Transverse colon (tissue), 4 donors: ENCODE measurements around the gene HES5. TPM values are rescaled to one million over a fixed set of nuclear protein-coding genes. Genes with fewer than 3 reads are reported as not detected.

Source experiments
- DNase-seq: peaks from one replicate; pipeline ENCODE4 v3.0.0-alpha.2; 2019
- H3K27ac ChIP-seq, 4 donors: fragments of 200-600 bp; sonication (generic); 2 replicates each; pipeline ENCODE4 v1.5.1; 2016 to 2018; ENCODE audit warnings: inconsistent platforms in 4 of 4
- H3K27me3 ChIP-seq: fragments of 200-600 bp; sonication (generic); 2 replicates; pipeline ENCODE4 v1.5.1; 2017; ENCODE audit warnings: inconsistent platforms
- H3K36me3 ChIP-seq, 4 donors: fragments of 200-600 bp; sonication (generic); 2 replicates each; pipeline ENCODE4 v1.5.1; 2017 to 2019; ENCODE audit warnings: inconsistent platforms in 4 of 4
- H3K4me1 ChIP-seq, 4 donors: fragments of 200-600 bp; sonication (generic); 2 replicates each; pipeline ENCODE4 v1.5.1; 2017 to 2020; ENCODE audit warnings: inconsistent platforms in 4 of 4
- H3K4me3 ChIP-seq, 4 donors: fragments of 200-600 bp; sonication (generic); 1 replicate in 1 of 4; 2 replicates in 3 of 4; pipeline versions ENCODE4 v1.5.1 to v1.6.1; 2017 to 2019; ENCODE audit warnings: inconsistent platforms in 4 of 4
- H3K9me3 ChIP-seq, 2 donors: fragments of 200-600 bp; sonication (generic); 2 replicates each; pipeline ENCODE4 v1.5.1; 2017 to 2019; ENCODE audit warnings: inconsistent platforms in 2 of 2
- CTCF ChIP-seq, 5 experiments: fragments of 200-600 bp in 3 of 5; fragments of 450-650 bp in 2 of 5; sonication (generic) in 3 of 5; IDR thresholded peaks; 1 replicate in 2 of 5; 2 replicates in 3 of 5; pipeline ENCODE4 v1.5.1; 2016 to 2017; ENCODE audit warnings: antibody characterized with exemption in 5 of 5, inconsistent platforms in 3 of 5, mild to moderate bottlenecking in 2 of 5, moderate library complexity in 1 of 5
- EP300 ChIP-seq: sonication (generic); formaldehyde crosslinking; IDR thresholded peaks from one replicate; pipeline ENCODE4 v1.6.1; 2017; ENCODE audit warnings: antibody characterized with exemption, low read depth
- POLR2A ChIP-seq: fragments of 450-650 bp; IDR thresholded peaks from one replicate; pipeline ENCODE4 v1.6.1; 2016; ENCODE audit warnings: antibody characterized with exemption, mild to moderate bottlenecking, moderate library complexity
- POLR2AphosphoS5 ChIP-seq, 3 donors: sonication (generic); formaldehyde crosslinking; IDR thresholded peaks; one replicate each; pipeline ENCODE4 v1.6.1; 2016; ENCODE audit warnings: antibody characterized with exemption in 3 of 3
- WGBS, 2 donors: methylation state at CpG; one replicate each; pipeline ENCODE4 v1.1.5; 2018; ENCODE audit warnings: low coverage in 1 of 2; 5-methylcytosine and 5-hydroxymethylcytosine counted together
- in situ Hi-C, 4 donors: fragments of 200-750 bp; cut with MboI; loops; one replicate each; pipeline versions ENCODE4 v1.15.0 to v1.15.1; 2017; ENCODE audit warnings: low sequenced_read_pairs in 3 of 4, low pct_ligation_motif_present in 1 of 4, low pct_unique_long_range_greater_than_20kb in 1 of 4
- intact Hi-C: fragments of 100-400 bp; cut with DNase I; formaldehyde crosslinking; loops from one replicate; pipeline ENCODE4 v1.15.1; 2023; ENCODE audit warnings: low total_unique reads
- total RNA-seq, 4 donors: library from RNA; depleted of rRNA; stranded (reverse); fragments of >200 nt; gene quantifications; one replicate each; pipeline ENCODE4 v1.1.0, GENCODE V29; 2016

Gene HES5
- total RNA-seq, 4 donors from 2014 or later, result 0.64 to 1.1 TPM; not detected in 2

GRCh38 chr1:2497891-2498290 lies 32.2 kb downstream of the HES5 start:
- intact Hi-C loops (no loop called here), in situ Hi-C loops (no loop called here)
- DNase-seq, result no peak
- no peak for TF ChIP-seq POLR2AphosphoS5 (IDR thresholded peaks at IDR 0.05)
- no peak for TF ChIP-seq POLR2A
- TF ChIP-seq EP300, result no peak
- 20 to 50% methylated on average over 1 to 3 of the region's 4 CpGs for WGBS, 2 donors
- no peak overlapping the region for H3K27ac ChIP-seq
- no peaks in the 10 kb centered on the region for H3K9me3 ChIP-seq
- peaks cover 28% of the 10 kb centered on the region for H3K27me3 ChIP-seq
- peaks cover 0 to 3% (median 1%) of the 10 kb centered on the region in 4 donors for H3K4me1 ChIP-seq
- H3K4me3 ChIP-seq, result no peak overlapping the region
- no peaks in the 10 kb centered on the region for H3K36me3 ChIP-seq

- H3K27me3 ChIP-seq, result peaks cover 26% of the 10 kb centered on the region
- H3K36me3 ChIP-seq, result no peaks in the 10 kb centered on the region
- WGBS, 2 donors, result 89% methylated on average over 26 of the region's 26 CpGs; no CpG with 5 or more reads in 1 of the 2 donors
- no peak overlapping the region for H3K4me3 ChIP-seq
- H3K9me3 ChIP-seq, result no peaks in the 10 kb centered on the region
- H3K27ac ChIP-seq, result no peak overlapping the region
- intact Hi-C loops (no loop called here), in situ Hi-C loops (no loop called here)
- peaks cover 0 to 3% (median 1%) of the 10 kb centered on the region in 4 donors for H3K4me1 ChIP-seq
- no peak for DNase-seq
- TF ChIP-seq EP300, result no peak
- no peak for TF ChIP-seq POLR2A
- TF ChIP-seq CTCF (IDR thresholded peaks at IDR 0.05), result no peak
- no peak for TF ChIP-seq POLR2AphosphoS5 (IDR thresholded peaks at IDR 0.05)
Measured at GRCh38 chr1:2496746-2497145, 33.3 kb downstream of the HES5 start.

GRCh38 chr1:2496087-2496622 lies 33.9 kb downstream of the HES5 start:
- Histone ChIP-seq H3K4me3 (no peak overlapping the region), H3K4me1 (peaks cover 0 to 3% (median 1%) of the 10 kb centered on the region in 4 donors), H3K36me3 (no peaks in the 10 kb centered on the region), H3K27ac (no peak overlapping the region), H3K27me3 (peaks cover 22% of the 10 kb centered on the region), H3K9me3 (no peaks in the 10 kb centered on the region)
- TF ChIP-seq POLR2A (no peak), EP300 (no peak), CTCF (IDR thresholded peaks at IDR 0.05) (no peak), POLR2AphosphoS5 (IDR thresholded peaks at IDR 0.05) (no peak)
- 79 to 85% methylated on average over 8 to 25 of the region's 28 CpGs for WGBS, 2 donors
- in situ Hi-C loops, result no loop called here
- peak; percentile 19 for DNase-seq
- intact Hi-C loops, result no loop called here

- no peak overlapping the region for H3K4me3 ChIP-seq
- H3K4me1 ChIP-seq, result peaks cover 0 to 3% (median 1%) of the 10 kb centered on the region in 4 donors
- DNase-seq, result no peak
- H3K9me3 ChIP-seq, result no peaks in the 10 kb centered on the region
- H3K27me3 ChIP-seq, result peaks cover 19% of the 10 kb centered on the region
- WGBS, 2 donors, result 85% methylated on average over 10 of the region's 12 CpGs; no CpG with 5 or more reads in 1 of the 2 donors
- TF ChIP-seq POLR2AphosphoS5 (IDR thresholded peaks at IDR 0.05) (no peak), POLR2A (no peak), CTCF (IDR thresholded peaks at IDR 0.05) (no peak), EP300 (no peak)
- in situ Hi-C loops, result no loop called here
- H3K27ac ChIP-seq, result no peak overlapping the region
- no peaks in the 10 kb centered on the region for H3K36me3 ChIP-seq
- intact Hi-C loops, result no loop called here
Measured at GRCh38 chr1:2495546-2495945, 34.5 kb downstream of the HES5 start.

- Histone ChIP-seq H3K27me3 (peaks cover 19% of the 10 kb centered on the region), H3K9me3 (no peaks in the 10 kb centered on the region), H3K27ac (no peak overlapping the region), H3K36me3 (no peaks in the 10 kb centered on the region), H3K4me3 (no peak overlapping the region), H3K4me1 (peaks cover 0 to 3% (median 1%) of the 10 kb centered on the region in 4 donors)
- DNase-seq, result no peak
- in situ Hi-C loops (no loop called here), intact Hi-C loops (no loop called here)
- TF ChIP-seq POLR2AphosphoS5 (IDR thresholded peaks at IDR 0.05), result no peak
- TF ChIP-seq CTCF (IDR thresholded peaks at IDR 0.05), result no peak
- no peak for TF ChIP-seq POLR2A
- WGBS, 2 donors, result 89% methylated on average over 12 of the region's 12 CpGs; no CpG with 5 or more reads in 1 of the 2 donors
Measured at GRCh38 chr1:2495026-2495425, 35.0 kb downstream of the HES5 start.
